GM12874 (cell line): ENCODE results near the gene ARID4B.

Source experiments
- CTCF ChIP-seq: IDR thresholded peaks from 2 replicates; pipeline ENCODE4 v1.5.1; 2011; ENCODE audit warnings: low read depth, mild to moderate bottlenecking, control low read depth, low read length, moderate library complexity; ENCODE audit not compliant: insufficient read depth

The ARID4B gene

DNA sequence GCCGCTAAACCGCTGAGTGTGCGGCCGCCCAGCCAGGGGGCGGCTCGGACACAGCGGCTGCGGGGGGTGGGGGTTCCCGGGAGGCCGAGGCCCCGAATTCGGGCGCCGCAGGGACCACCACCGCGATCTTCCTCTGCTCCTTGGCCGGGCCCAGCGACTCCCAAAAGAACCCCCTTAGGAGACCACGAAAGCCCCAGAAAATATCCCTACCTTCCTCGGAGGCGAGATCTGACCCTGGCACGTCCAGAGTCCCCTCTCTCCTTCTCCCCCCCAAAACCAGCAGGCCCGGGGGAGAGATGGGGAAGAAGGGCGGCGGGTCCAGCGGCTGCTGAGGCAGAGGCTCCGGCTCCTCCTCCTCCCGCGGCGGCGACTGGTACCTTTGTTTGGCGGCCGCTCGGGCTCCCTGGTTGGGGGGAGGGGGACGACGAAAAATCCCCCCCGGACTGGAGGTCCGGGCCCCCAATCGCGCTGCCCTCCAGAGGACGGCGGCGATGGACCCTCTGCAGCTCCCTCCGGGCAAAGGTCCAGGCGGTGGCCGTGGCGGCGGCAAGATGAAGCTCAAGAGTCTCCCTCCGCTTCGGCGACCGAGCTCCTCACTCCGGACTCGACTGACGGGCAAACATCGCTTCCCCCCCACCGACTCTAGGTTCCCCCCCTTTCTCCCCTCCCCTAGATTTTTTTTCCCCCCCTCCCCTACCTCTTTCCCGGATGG lies at the start of gene ARID4B:
Gene ARID4B, minus strand, starts transcription at position 621 of the 712 bp plus-strand sequence. CDS start 1,260 bp downstream, outside the sequence.
- no peak for TF ChIP-seq CTCF

- no peak for TF ChIP-seq CTCF
Observed at GRCh38 chr1:235375919-235376605, 48.1 kb upstream of the ARID4B start.

DNA sequence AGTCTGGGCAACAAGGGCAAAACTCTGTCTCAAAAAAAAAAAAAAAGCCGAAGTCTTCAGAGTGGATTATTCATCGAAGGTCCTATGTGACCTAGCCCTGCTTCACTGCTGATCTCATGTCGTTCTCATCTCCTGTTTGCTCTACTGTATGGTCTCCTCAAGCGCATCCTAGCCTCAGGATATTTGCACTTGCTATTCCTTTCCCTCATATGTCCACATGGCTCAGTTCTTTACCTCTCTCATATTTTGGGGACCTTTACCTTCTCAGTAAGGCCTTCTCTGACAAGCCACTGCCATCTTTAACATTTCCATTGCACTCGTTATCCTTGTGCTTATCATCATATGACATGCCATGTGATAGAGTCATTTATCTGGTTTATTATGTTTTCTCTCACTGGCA lies 41.8 kb upstream of the ARID4B start:
- TF ChIP-seq CTCF, result no peak

- TF ChIP-seq CTCF, result no peak
Observed at GRCh38 chr1:235368428-235368827, 40.4 kb upstream of the ARID4B start.

DNA sequence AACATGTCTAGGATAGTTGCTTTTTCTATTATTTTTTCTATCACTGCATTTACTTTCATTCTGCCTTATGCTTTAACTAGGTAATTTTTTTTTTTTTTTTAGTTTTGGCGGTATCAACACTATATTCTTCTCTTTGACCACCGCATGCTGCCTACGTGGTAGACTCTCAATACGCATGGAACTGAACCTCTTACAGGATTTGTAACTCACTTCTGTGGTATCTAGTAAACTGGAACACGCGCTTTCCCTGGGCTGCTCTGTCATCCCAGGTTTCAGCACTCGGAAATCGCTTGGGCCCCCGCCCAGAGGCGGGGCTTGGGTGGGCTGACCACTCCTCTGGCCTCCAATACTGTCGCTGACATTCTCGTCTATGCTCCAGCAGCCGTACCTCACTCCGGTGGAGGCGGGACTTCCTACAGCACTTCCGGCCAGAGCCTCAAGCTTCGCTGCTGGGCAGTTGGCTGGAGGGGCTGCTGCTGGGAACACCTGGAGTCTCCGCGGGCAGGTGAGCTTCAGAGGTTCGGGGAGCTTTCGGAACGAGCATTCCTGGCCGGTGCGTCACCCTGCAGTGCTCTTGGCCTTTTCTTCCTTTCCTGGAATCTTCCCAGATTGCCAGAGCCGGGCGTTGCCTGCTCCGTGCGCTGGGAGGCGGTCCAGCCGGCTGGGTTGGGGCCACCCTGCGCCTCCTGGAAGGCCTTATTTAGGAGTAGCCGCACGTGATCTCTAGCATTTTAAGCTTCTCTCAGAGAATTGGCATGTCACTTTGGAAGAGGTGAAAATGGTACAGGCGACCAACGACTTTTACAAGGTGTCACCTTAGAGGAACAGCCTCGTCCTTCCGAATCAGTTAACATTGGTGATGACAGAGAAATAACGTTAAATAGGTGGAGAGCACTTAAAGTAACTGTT lies 39.3 kb upstream of the ARID4B start, which contains the start of gene TBCE:
Gene TBCE, plus strand, starts transcription at position 428 of the 909 bp plus-strand sequence. CDS start 12,623 bp downstream, outside the sequence.
- TF ChIP-seq CTCF, result no peak

DNA sequence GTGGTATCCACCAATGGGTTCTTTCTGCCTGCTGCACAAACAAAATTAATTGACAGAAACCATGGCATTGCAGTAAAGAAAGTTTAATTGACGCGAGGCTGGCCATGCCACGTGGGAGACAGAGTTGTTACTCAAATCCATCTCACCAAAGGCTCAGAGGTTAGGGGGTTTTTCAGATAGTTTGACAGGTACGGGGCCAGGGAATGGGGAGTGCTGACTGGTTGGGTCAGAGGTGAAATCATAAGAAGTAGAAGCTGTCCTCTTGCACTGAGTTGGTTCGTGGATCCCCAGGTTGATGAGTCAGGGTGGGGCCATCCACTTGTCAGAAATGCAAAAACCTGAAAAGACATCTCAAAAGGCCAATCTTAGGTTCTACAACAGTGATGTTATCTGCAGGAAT lies 38.3 kb upstream of the ARID4B start:
- TF ChIP-seq CTCF, result no peak

- TF ChIP-seq CTCF, result no peak
Observed at GRCh38 chr1:235358899-235359298, 30.9 kb upstream of the ARID4B start.
